PFSK-1 (cell line): ENCODE results near the gene SARDH.

Experiments used
- FOXP2 ChIP-seq: optimal IDR thresholded peaks from 2 replicates; pipeline ENCODE3; 2011; ENCODE audit warnings: borderline replicate concordance, control low read depth, inconsistent platforms; ENCODE audit not compliant: insufficient read depth; ENCODE audit errors: extremely low read length, extremely low read depth
- POLR2AphosphoS5 ChIP-seq: IDR thresholded peaks from 2 replicates; pipeline ENCODE4 v1.6.1; 2012; ENCODE audit warnings: low read depth, mild to moderate bottlenecking, control low read depth, low read length, moderate library complexity
- SIN3A ChIP-seq: IDR thresholded peaks from 2 replicates; pipeline ENCODE4 v1.6.1; 2012; ENCODE audit warnings: mild to moderate bottlenecking, low read length, moderate library complexity, borderline replicate concordance; ENCODE audit not compliant: insufficient read depth
- TAF1 ChIP-seq: IDR thresholded peaks from 2 replicates; pipeline ENCODE4 v1.6.1; 2012; ENCODE audit warnings: low read length, control low read depth, borderline replicate concordance; ENCODE audit not compliant: insufficient read depth
- TF ChIP-seq, protein P1 (sequence below), 2 experiments: IDR thresholded peaks; 2 replicates each; pipeline versions ENCODE4 v1.6.1 to v1.8.0; 2011 to 2012; ENCODE audit warnings: low read depth in 2 of 2, low read length in 2 of 2, control low read depth in 1 of 2, inconsistent platforms in 1 of 2, mild to moderate bottlenecking in 1 of 2, moderate library complexity in 1 of 2; ENCODE audit not compliant: insufficient read depth in 1 of 2

Gene SARDH

DNA sequence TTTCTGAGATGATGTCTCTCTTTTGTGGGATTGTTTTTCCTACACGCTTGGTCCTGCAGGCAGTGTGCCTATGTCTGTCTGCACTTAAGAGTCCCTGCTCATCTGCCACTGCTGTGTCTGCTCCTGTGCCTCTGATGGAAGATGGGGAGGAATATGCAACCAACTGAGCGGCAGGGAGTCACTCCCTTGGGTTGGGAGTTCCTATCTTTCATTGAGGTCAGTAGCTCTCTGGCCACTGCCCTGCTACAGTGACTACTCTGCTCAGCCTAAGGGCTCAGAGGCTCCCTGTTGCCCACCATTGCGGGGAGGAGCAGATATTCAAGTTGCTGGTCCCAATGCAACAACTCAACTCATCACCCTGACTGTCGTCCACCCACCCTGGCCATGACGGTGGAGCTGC lies 115.6 kb downstream of the SARDH start:
- TF ChIP-seq TAF1, result no peak
- no peak for TF ChIP-seq SIN3A

DNA sequence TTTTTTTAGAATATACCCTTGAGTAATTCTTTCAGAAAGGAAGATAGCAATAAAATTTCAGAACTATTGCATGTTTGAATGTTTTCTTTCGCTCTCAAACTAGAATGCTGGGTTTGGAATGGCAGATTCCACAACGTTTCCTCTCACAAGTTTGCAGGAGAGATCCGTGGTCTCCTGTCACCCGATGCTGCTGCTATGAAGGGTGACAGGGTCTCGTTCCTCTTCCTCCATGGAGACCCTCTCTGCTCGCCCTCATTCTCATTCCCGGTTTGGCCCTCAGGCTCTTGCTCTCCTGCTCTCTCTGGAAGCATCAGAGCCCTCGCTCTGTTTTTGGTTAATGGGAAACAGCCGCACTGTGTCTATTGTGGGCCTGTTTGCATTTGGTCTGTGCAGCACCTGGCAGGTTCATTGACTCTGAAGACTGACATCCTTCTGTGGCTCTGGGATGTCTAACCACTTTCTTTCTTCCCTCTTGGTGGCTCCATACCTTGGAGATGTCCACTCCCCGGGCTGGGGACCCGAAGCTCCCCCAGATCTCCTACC lies 116.4 kb downstream of the SARDH start:
- TF ChIP-seq, protein P1, sequence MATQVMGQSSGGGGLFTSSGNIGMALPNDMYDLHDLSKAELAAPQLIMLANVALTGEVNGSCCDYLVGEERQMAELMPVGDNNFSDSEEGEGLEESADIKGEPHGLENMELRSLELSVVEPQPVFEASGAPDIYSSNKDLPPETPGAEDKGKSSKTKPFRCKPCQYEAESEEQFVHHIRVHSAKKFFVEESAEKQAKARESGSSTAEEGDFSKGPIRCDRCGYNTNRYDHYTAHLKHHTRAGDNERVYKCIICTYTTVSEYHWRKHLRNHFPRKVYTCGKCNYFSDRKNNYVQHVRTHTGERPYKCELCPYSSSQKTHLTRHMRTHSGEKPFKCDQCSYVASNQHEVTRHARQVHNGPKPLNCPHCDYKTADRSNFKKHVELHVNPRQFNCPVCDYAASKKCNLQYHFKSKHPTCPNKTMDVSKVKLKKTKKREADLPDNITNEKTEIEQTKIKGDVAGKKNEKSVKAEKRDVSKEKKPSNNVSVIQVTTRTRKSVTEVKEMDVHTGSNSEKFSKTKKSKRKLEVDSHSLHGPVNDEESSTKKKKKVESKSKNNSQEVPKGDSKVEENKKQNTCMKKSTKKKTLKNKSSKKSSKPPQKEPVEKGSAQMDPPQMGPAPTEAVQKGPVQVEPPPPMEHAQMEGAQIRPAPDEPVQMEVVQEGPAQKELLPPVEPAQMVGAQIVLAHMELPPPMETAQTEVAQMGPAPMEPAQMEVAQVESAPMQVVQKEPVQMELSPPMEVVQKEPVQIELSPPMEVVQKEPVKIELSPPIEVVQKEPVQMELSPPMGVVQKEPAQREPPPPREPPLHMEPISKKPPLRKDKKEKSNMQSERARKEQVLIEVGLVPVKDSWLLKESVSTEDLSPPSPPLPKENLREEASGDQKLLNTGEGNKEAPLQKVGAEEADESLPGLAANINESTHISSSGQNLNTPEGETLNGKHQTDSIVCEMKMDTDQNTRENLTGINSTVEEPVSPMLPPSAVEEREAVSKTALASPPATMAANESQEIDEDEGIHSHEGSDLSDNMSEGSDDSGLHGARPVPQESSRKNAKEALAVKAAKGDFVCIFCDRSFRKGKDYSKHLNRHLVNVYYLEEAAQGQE (IDR thresholded peaks at IDR 0.05; ENCODE audit: insufficient read depth in 1 of 2, low read depth in 2 of 2, low read length in 2 of 2), result no peak
- TF ChIP-seq POLR2AphosphoS5 (no peak), SIN3A (no peak)

DNA sequence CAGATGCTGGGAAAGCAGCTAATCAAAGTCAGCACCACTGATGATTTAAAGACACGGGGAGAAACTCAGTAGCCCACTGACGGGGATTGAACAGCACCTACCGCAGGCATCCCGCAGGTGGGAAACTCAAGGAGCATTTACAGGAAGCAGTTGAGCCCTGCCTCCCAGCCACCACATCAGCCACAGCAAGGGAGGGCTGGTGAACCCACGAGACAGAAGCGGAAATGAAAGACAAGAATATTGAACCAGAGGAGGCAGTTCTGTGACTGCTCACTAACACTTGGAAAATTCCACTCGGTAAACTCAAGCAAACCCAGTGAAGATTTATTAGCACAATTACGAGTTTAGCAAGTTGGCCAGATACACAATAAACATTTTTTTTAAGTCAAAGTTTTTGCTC lies 118.4 kb downstream of the SARDH start:
- no peak for TF ChIP-seq SIN3A
- TF ChIP-seq FOXP2, result no peak
- TF ChIP-seq, protein P1 (IDR thresholded peaks at IDR 0.05; ENCODE audit: insufficient read depth in 1 of 2, low read depth in 2 of 2, low read length in 2 of 2), result no peak
- TF ChIP-seq POLR2AphosphoS5, result no peak
- TF ChIP-seq TAF1, result no peak

DNA sequence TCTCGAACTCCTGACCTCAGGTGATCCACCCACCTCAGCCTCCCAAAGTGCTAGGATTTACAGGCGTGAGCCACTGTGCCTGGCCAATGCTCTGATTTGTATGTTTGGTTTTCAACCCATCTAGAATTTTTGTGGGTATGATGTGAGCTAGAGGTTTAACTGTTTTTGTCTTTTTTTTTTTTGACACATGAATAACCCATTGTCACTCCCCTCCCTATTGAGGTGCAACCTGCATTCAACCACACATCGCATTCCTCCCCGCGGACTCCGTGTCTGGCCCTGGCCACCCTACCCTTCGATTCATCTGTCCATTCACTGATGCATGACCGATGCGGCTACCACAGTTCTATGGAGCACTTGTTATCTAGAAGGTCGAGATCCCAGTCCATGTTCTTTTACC lies 119.4 kb downstream of the SARDH start:
- TF ChIP-seq FOXP2, result no peak
- TF ChIP-seq, protein P1 (IDR thresholded peaks at IDR 0.05; ENCODE audit: insufficient read depth in 1 of 2, low read depth in 2 of 2, low read length in 2 of 2), result no peak
- TF ChIP-seq SIN3A, result no peak
- TF ChIP-seq POLR2AphosphoS5, result no peak
- TF ChIP-seq TAF1, result no peak

DNA sequence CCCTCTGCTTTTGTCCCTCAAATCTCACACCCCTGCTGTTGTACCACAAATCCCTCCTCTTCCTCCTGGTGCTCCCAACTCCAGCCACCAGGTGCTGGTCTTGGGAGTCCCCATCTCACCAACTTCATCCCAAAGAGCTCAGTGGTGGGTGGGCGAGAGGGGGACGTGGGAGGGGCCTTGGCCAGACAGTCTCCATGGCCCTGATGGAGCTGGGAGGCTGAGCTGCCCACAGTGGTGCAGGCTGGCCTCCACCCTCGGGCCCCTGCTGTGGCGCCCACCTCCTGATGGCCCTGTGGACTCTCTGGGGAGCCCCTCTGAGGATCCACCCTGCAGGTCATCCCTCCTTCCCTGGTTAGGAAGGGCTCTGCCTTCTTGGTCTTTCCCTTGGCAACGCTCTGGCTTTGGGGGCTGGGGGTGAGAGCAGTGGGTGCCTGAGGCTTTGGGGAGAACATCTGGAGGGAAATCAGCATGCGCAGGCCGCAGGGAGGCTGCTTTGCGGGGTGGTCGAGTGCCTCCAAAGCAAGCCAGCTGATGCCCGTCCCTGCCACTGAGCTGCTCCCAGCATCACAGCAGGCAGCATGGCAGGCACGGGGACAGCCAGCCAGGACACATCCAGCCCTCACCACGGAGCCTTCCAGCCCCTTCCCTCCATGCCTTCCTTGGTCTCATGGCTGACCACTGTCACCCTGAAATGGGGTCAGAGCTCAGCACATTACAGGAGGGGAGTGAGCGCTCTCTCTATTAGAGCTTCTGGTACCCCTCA lies 121.3 kb downstream of the SARDH start:
- TF ChIP-seq, protein P1 (IDR thresholded peaks at IDR 0.05; ENCODE audit: insufficient read depth in 1 of 2, low read depth in 2 of 2, low read length in 2 of 2), result no peak
- TF ChIP-seq FOXP2 (no peak), TAF1 (no peak), POLR2AphosphoS5 (no peak), SIN3A (no peak)
